Activated CD4-positive, alpha-beta T cell treated with anti-CD3 and anti-CD28 coated beads for 36 hours (primary cell): ENCODE measurements around the gene PRPSAP1. TPM values are rescaled to one million over a fixed set of nuclear protein-coding genes. Genes with fewer than 3 reads are reported as not detected.

Experiments
- ATAC-seq: fragments of 200-7000 bp; cut with Tn5 transposase; one replicate; pipeline ENCODE4 v1.10.0; 2021; ENCODE audit warnings: mild to moderate bottlenecking, moderate library complexity
- CTCF ChIA-PET: fragments of 350-600 bp; sonication (Branson Sonifier 250); formaldehyde crosslinking; loops from one replicate; lab custom pipeline; 2021; ENCODE audit warnings: antibody characterized with exemption; lab: Charles Lee
- POLR2A ChIA-PET: fragments of 350-600 bp; sonication (Branson Sonifier 250); formaldehyde crosslinking; loops from one replicate; lab custom pipeline; 2021; ENCODE audit warnings: antibody characterized with exemption, inconsistent platforms; lab: Charles Lee
- DNase-seq: peaks from one replicate; pipeline ENCODE4 v3.0.0-alpha.2; 2020
- H3K27ac Mint-ChIP-seq: one replicate; pipeline ENCODE4 v1.8.0; 2021; ENCODE audit warnings: mixed read lengths
- H3K27me3 Mint-ChIP-seq: one replicate; pipeline ENCODE4 v1.8.0; 2021; ENCODE audit warnings: mixed read lengths
- H3K36me3 Mint-ChIP-seq: one replicate; pipeline ENCODE4 v1.8.0; 2021; ENCODE audit warnings: low read depth, mixed read lengths
- H3K4me1 Mint-ChIP-seq: one replicate; pipeline ENCODE4 v1.8.0; 2021; ENCODE audit warnings: mixed read lengths
- H3K4me3 Mint-ChIP-seq: one replicate; pipeline ENCODE4 v1.8.0; 2021; ENCODE audit warnings: mild to moderate bottlenecking, moderate library complexity, mixed read lengths
- H3K9me3 Mint-ChIP-seq: one replicate; pipeline ENCODE4 v1.8.0; 2021; ENCODE audit warnings: low read depth, mixed read lengths
- intact Hi-C, 2 experiments: fragments of 100-400 bp; cut with DNase I in 1 of 2; cut with micrococcal nuclease in 1 of 2; formaldehyde crosslinking; loops; one replicate each; pipeline versions ENCODE4 v1.14.2 to v1.15.1; 2022 to 2024; cut with DNase I, micrococcal nuclease
- total RNA-seq, 2 experiments: library from RNA; stranded (reverse); gene quantifications; one replicate each; pipeline ENCODE4 v1.2.3, GENCODE V29; 2021

The PRPSAP1 gene
- total RNA-seq, 2 experiments from 2014 or later: 26.7 to 34.9 TPM

DNA sequence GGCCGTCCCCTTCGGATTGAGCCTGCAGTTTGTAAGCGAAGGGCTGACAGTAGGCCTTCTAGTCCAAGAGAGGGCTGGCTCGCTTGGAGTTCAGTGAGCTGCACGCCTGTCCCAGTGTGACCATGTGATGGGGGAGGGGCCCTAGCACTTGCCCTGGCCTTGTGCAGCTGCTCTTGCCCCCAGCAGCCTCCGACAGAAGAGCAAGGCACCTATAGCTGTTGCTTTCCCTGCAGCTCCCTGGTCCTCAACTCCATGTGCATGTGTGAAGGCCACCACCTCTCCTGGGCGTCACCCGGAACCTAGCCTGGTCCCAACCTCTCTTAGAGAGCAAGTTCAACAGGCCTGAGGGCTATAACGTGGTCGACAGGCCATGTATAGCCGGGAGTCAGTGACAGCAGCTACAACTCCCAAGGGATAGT lies 36.3 kb upstream of the PRPSAP1 start:
- no peaks in the 10 kb centered on the region for H3K9me3 Mint-ChIP-seq
- H3K27ac Mint-ChIP-seq: no peak overlapping the region
- intact Hi-C loops: no loop called here
- ATAC-seq (no peak), DNase-seq (no peak)
- ChIA-PET POLR2A (no interaction called here), CTCF (interaction anchor here (0.8 to 1.7 kb wide), 8 partner anchors 9 to 356 kb away, joined by 3 to 5 read pairs (median 3); no protein-coding TSS in a partner anchor)
- peaks cover 8% of the 10 kb centered on the region for H3K4me1 Mint-ChIP-seq
- H3K4me3 Mint-ChIP-seq: no peak overlapping the region
- no peaks in the 10 kb centered on the region for H3K27me3 Mint-ChIP-seq
- H3K36me3 Mint-ChIP-seq: peaks cover 10% of the 10 kb centered on the region

DNA sequence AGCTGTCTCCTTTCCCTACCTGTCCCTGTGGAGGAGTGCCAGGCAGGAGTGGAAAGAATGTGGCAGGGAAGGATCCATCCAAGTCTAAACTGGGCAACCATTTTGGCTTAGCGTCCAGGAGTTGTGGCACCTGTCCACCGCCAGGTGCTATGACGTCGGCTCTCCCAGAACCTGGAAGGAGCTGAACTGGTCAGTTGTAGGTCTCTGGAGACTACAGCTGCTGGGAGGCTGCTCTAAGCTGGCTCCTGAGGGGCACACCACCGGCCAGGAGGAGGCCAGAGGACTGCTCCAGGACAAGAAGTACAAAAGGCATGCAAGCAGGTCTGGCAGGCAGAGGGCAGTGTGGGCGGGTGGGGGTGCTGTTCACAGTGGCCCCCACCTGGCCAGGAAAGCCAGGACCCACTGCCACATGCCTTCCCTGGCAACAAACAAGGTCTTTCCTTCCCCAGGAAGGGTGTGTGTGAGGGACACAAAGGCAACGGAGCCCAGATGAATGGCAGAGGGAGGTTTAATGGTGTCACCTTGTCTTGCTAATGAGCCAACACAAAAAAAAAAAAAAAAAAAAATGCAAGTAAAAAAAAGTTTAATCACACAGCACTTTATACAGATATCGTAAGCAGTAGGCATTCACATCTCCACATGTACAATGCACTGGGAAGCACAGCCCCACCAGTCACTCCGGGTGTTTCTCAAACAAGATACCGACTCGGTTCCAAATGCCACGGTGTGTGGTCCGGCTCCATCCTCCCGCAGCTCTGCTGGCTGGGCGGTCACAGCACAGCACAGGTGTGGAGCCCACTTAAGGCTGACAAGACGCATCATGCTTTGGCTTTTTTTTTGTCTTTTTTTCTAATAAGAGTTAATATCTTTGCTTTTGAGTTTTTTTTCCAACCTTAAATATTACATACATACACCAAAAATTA lies 35.5 kb upstream of the PRPSAP1 start:
- CTCF ChIA-PET: interaction anchor here (0.7 to 1.7 kb wide), 7 partner anchors 9 to 434 kb away, joined by 3 to 5 read pairs (median 3); no protein-coding TSS in a partner anchor
- no peaks in the 10 kb centered on the region for H3K9me3 Mint-ChIP-seq
- POLR2A ChIA-PET: interaction anchor here (0.6 kb wide), 1 partner anchor 60 kb away, joined by 6 read pairs; no protein-coding TSS in a partner anchor
- no peaks in the 10 kb centered on the region for H3K27me3 Mint-ChIP-seq
- H3K36me3 Mint-ChIP-seq: peaks cover 10% of the 10 kb centered on the region
- ATAC-seq (no peak), DNase-seq (no peak)
- intact Hi-C loops: loop anchor here in 1 of 2 experiments (10.0 kb wide), 1 partner anchor 604 kb away; the partner anchor contains the start of gene UNK
- H3K4me3 Mint-ChIP-seq: no peak overlapping the region
- peaks cover 8% of the 10 kb centered on the region for H3K4me1 Mint-ChIP-seq
- H3K27ac Mint-ChIP-seq: no peak overlapping the region

DNA sequence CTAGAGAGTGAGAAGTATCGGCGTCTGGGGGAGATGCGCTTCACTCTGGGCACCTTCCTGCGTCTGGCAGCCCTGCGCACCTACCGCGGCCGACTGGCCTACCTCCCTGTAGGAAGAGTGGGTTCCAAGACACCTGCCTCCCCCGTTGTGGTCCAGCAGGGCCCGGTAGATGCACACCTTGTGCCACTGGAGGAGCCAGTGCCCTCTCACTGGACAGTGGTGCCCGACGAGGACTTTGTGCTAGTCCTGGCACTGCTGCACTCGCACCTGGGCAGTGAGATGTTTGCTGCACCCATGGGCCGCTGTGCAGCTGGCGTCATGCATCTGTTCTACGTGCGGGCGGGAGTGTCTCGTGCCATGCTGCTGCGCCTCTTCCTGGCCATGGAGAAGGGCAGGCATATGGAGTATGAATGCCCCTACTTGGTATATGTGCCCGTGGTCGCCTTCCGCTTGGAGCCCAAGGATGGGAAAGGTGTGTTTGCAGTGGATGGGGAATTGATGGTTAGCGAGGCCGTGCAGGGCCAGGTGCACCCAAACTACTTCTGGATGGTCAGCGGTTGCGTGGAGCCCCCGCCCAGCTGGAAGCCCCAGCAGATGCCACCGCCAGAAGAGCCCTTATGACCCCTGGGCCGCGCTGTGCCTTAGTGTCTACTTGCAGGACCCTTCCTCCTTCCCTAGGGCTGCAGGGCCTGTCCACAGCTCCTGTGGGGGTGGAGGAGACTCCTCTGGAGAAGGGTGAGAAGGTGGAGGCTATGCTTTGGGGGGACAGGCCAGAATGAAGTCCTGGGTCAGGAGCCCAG lies 33.5 kb upstream of the PRPSAP1 start:
- Mint-ChIP-seq H3K4me3 (peak overlapping the region; percentile 54), H3K27me3 (no peaks in the 10 kb centered on the region), H3K36me3 (peaks cover 4% of the 10 kb centered on the region), H3K27ac (no peak overlapping the region), H3K9me3 (no peaks in the 10 kb centered on the region), H3K4me1 (peaks cover 12% of the 10 kb centered on the region)
- ATAC-seq (no peak), DNase-seq (no peak)
- POLR2A ChIA-PET: interaction anchor here (0.6 kb wide), 1 partner anchor 34 kb away, joined by 5 read pairs; no protein-coding TSS in a partner anchor
- intact Hi-C loops: loop anchor here in 1 of 2 experiments (10.0 kb wide), 1 partner anchor 602 kb away; the partner anchor contains the start of gene UNK
- CTCF ChIA-PET: interaction anchor here (0.6 to 5.4 kb wide), 6 partner anchors 10 to 85 kb away, joined by 3 to 43 read pairs (median 6); partner anchors contain the start of gene PRPSAP1

- H3K4me3 Mint-ChIP-seq: peak overlapping the region; percentile 55
Measured at GRCh38 chr17:76385892-76386786, 32.4 kb upstream of the PRPSAP1 start.

GRCh38 chr17:76384987-76385891 lies 31.5 kb upstream of the PRPSAP1 start:
- ATAC-seq: peak; percentile 6
- no peaks in the 10 kb centered on the region for H3K36me3 Mint-ChIP-seq
- peak overlapping the region; percentile 55 for H3K4me3 Mint-ChIP-seq
- ChIA-PET CTCF (interaction anchor here (0.8 to 5.4 kb wide), 20 partner anchors 8 to 525 kb away, joined by 3 to 43 read pairs (median 5); partner anchors contain the start of genes PRPSAP1 and UBE2O), POLR2A (interaction anchor here (0.5 to 1.3 kb wide), 8 partner anchors 12 to 345 kb away, joined by 3 to 9 read pairs (median 4); no protein-coding TSS in a partner anchor)
- intact Hi-C loops: loop anchor here (1.0 to 10.0 kb wide), 11 partner anchors 30 to 600 kb away; partner anchors contain the start of genes ACOX1 (in 1 of the 2), MRPL38 (in 1 of the 2), MXRA7 (in 1 of the 2) and RHBDF2 (in 1 of the 2)
- H3K27me3 Mint-ChIP-seq: no peaks in the 10 kb centered on the region
- no peaks in the 10 kb centered on the region for H3K9me3 Mint-ChIP-seq
- H3K27ac Mint-ChIP-seq: no peak overlapping the region
- DNase-seq: peak; percentile 69
- H3K4me1 Mint-ChIP-seq: peaks cover 12% of the 10 kb centered on the region

More at GRCh38 chr17:76385892-76386786, 32.4 kb upstream of the PRPSAP1 start:
- peak; percentile 92 for DNase-seq
- Mint-ChIP-seq H3K4me1 (peaks cover 12% of the 10 kb centered on the region), H3K36me3 (peaks cover 4% of the 10 kb centered on the region), H3K27me3 (no peaks in the 10 kb centered on the region), H3K27ac (no peak overlapping the region), H3K9me3 (no peaks in the 10 kb centered on the region)
- ChIA-PET POLR2A (interaction anchor here (0.5 to 1.3 kb wide), 6 partner anchors 13 to 177 kb away, joined by 3 to 9 read pairs (median 4); no protein-coding TSS in a partner anchor), CTCF (interaction anchor here (0.7 to 5.4 kb wide), 16 partner anchors 7 to 526 kb away, joined by 3 to 43 read pairs (median 5); partner anchors contain the start of gene PRPSAP1)
- intact Hi-C loops: loop anchor here (1.0 to 10.0 kb wide), 7 partner anchors 31 to 601 kb away; partner anchors contain the start of genes ACOX1 (in 1 of the 2), MRPL38 (in 1 of the 2), TEN1 (in 1 of the 2) and TRIM65 (in 1 of the 2)
- peak; percentile 28 for ATAC-seq

GRCh38 chr17:76384222-76384986 lies 30.7 kb upstream of the PRPSAP1 start, which contains the start of gene SPHK1:
Gene SPHK1 (plus strand): TSS chr17:76384609. CDS start chr17:76385645, 1,036 bp downstream.
- peak; percentile 72 for ATAC-seq
- no peaks in the 10 kb centered on the region for H3K36me3 Mint-ChIP-seq
- intact Hi-C loops: loop anchor here (1.0 to 10.0 kb wide), 9 partner anchors 30 to 600 kb away; partner anchors contain the start of genes MRPL38 (in 1 of the 2), MXRA7 (in 1 of the 2), RHBDF2 (in 1 of the 2) and SRP68 (in 1 of the 2)

DNA sequence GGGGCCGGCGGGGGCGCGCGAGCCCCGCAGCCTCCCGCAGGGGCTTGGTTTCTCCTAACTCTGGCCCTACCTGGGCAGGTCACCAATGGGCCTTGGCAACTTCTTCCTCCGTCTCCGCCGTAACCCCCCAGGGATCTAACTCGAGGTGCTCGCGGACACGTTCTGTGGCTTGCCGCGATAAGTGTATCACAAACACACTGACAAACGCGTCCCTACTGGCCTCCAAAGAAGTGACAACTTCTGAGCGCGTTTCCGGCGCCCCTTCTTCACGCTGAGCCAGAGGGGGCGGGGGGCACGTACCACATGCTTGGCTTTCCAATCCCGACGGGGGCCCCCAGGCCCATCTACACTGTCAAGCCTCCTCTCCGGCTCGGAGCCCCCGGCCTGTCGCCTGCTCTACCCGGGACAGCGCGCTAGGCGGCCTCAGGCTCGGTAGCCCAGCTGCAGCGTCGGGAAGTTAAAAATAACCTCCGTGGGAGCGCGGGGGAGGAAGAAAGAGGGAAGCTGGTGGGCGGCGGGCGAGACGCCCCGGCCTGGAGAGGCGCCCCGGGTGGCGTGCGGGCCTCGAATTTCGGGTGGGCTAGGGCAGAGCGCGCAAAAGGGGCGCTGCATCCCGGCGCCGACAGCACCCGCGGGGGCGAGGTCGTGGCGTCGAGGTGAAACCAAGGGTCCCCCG lies 30.0 kb upstream of the PRPSAP1 start:
- CTCF ChIA-PET: interaction anchor here (0.6 to 5.4 kb wide), 8 partner anchors 14 to 370 kb away, joined by 3 to 43 read pairs (median 4); partner anchors contain the start of genes PRPSAP1 and UBE2O
- DNase-seq: peak; percentile 72

More at GRCh38 chr17:76384222-76384986, 30.7 kb upstream of the PRPSAP1 start, which contains the start of gene SPHK1:
- Mint-ChIP-seq H3K4me3 (peak within 1 kb of the TSS; percentile 85), H3K27me3 (no peaks in the 10 kb centered on the region), H3K4me1 (peaks cover 12% of the 10 kb centered on the region), H3K27ac (peak within 1 kb of the TSS; percentile 81), H3K9me3 (no peaks in the 10 kb centered on the region)
- ChIA-PET CTCF (interaction anchor here (0.5 to 5.4 kb wide), 20 partner anchors 8 to 524 kb away, joined by 3 to 43 read pairs (median 4); partner anchors contain the start of genes PRPSAP1 and UBE2O), POLR2A (interaction anchor here (0.5 to 1.2 kb wide), 2 partner anchors 13 to 346 kb away, joined by 3 read pairs; no protein-coding TSS in a partner anchor)
- peak; percentile 86 for DNase-seq

More for the DNA sequence above, 30.0 kb upstream of the PRPSAP1 start:
- Mint-ChIP-seq H3K27ac (peak overlapping the region; percentile 81), H3K36me3 (no peaks in the 10 kb centered on the region), H3K4me1 (peaks cover 12% of the 10 kb centered on the region), H3K4me3 (peak overlapping the region; percentile 85), H3K27me3 (no peaks in the 10 kb centered on the region), H3K9me3 (no peaks in the 10 kb centered on the region)
- intact Hi-C loops: loop anchor here (1.0 to 10.0 kb wide), 11 partner anchors 29 to 599 kb away; partner anchors contain the start of genes MRPL38 (in 1 of the 2), MXRA7 (in 1 of the 2), PRPSAP1 (in 1 of the 2) and RHBDF2 (in 1 of the 2)
- ATAC-seq: peak; percentile 34
- POLR2A ChIA-PET: no interaction called here
